H1 (cell line): Measurements from ENCODE around the gene GSDMA. TPM values are rescaled to one million over a fixed set of nuclear protein-coding genes. Genes with fewer than 3 reads are reported as not detected.

Source experiments
- CHD7 ChIP-seq: fragments of 300-600 bp; sonication (generic); IDR thresholded peaks from 2 replicates; pipeline ENCODE4 v1.7.1; 2012; ENCODE audit warnings: low read length, moderate library complexity, mild to moderate bottlenecking, inconsistent platforms; ENCODE audit not compliant: insufficient replicate concordance
- GABPA ChIP-seq: IDR thresholded peaks from 2 replicates; pipeline ENCODE4 v1.6.1; 2011; ENCODE audit warnings: mild to moderate bottlenecking, low read length, moderate library complexity, borderline replicate concordance; ENCODE audit not compliant: insufficient read depth
- SAP30 ChIP-seq: fragments of 300-600 bp; sonication (generic); IDR thresholded peaks from 2 replicates; pipeline ENCODE4 v1.7.1; 2012; ENCODE audit warnings: low read length, moderate library complexity, mild to moderate bottlenecking, inconsistent platforms; ENCODE audit not compliant: insufficient read depth, insufficient replicate concordance
- ZNF274 ChIP-seq: IDR thresholded peaks from 2 replicates; pipeline ENCODE4 v1.7.0; 2012; ENCODE audit warnings: low read length, borderline replicate concordance; ENCODE audit errors: extremely low read depth
- polyA plus RNA-seq, 7 experiments: library from polyadenylated mRNA; depleted of rRNA in 3 of 7; stranded (reverse) in 5 of 7; unstranded in 2 of 7; fragments of >200 nt in 5 of 7; fragments of 200-250 nt in 2 of 7; gene quantifications; 1 replicate in 5 of 7; 2 replicates in 1 of 7; 4 replicates in 1 of 7; pipeline versions ENCODE4 v1.2.1 to v1.2.3, GENCODE V29; 2011 to 2013; ENCODE audit warnings: missing spikeins in 2 of 7, mixed read lengths in 2 of 7
- total RNA-seq: library from RNA; stranded (reverse); fragmentation: NEBNext Ultra II Directional; extraction: Animal tissue kit (Norgen Biotek cat#: 25700); gene quantifications from 2 replicates; pipeline ENCODE4 v1.2.1, GENCODE V29; 2021

The GSDMA gene
- total and polyA plus RNA-seq, 2 of the 8 experiments (the other 6 are each of a cell fraction or from before 2014, with no cell fraction given) = 0.03 TPM; not detected in 1

- TF ChIP-seq CHD7 (no peak), ZNF274 (no peak), SAP30 (no peak), GABPA (no peak)
These were observed 26.9 kb upstream of the GSDMA start (continued) for GRCh38 chr17:39935909-39936308.
